Loucy (cell line): ENCODE measurements around the gene SLC9A3.

Experiments
- CTCF ChIP-seq: fragments of 200-600 bp; sonication (generic); conservative IDR thresholded peaks from 2 replicates; pipeline ENCODE4 v1.5.1; 2014; ENCODE audit warnings: mild to moderate bottlenecking, antibody characterized with exemption, low read length
- EZH2phosphoT487 ChIP-seq: fragments of 200-600 bp; IDR thresholded peaks from 2 replicates; pipeline ENCODE4 v1.6.1; 2018; ENCODE audit warnings: antibody characterized with exemption, mild to moderate bottlenecking, moderate library complexity, borderline replicate concordance

GRCh38 chr5:437281-437771 is 86.9 kb downstream of the SLC9A3 start:
- TF ChIP-seq CTCF (no peak), EZH2phosphoT487 (no peak)
